AG09319 (cell line): Measurements from ENCODE around the gene LARP1.
"Not testable (repeated sequence)": the region's sequence is repeated elsewhere in the genome, so short reads cannot be mapped to it uniquely, and the experiment has no call there.

ENCODE experiments used
- DNase-seq: peaks from one replicate; pipeline ENCODE4 v3.0.0-alpha.2; 2010; ENCODE audit warnings: low read depth; ENCODE audit errors: extremely low read depth
- CTCF ChIP-seq: IDR thresholded peaks from 2 replicates; pipeline ENCODE4 v1.5.1; 2011; ENCODE audit warnings: low read depth, mild to moderate bottlenecking, inconsistent platforms, low read length, moderate library complexity

LARP1 gene

GRCh38 chr5:154831451-154831850 is 76.3 kb downstream of the LARP1 start:
- DNase-seq = no peak

GRCh38 chr5:154832804-154833203 is 77.6 kb downstream of the LARP1 start:
- not testable (repeated sequence) for DNase-seq

More at GRCh38 chr5:154831451-154831850, 76.3 kb downstream of the LARP1 start:
- TF ChIP-seq CTCF = no peak

- DNase-seq = no peak
- TF ChIP-seq CTCF = no peak
Measured at GRCh38 chr5:154834053-154834452, 78.9 kb downstream of the LARP1 start.

DNA sequence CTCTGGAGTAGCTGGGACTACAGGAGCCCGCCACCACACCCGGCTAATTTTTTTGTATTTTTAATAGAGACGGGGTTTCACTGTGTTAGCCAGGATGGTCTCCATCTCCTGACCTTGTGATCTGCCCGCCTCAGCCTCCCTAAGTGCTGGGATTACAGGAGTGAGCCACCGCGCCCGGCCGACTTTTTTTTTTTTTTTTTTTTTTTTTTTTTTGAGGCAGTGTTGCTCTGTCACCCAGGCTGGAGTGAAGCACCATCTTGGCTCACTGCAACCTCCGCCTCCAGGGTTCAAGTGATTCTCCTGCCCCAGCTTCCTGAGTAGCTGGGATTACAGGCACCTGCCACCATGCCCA is 80.5 kb downstream of the LARP1 start:
- not testable (repeated sequence) for DNase-seq

- no peak for TF ChIP-seq CTCF
- DNase-seq = no peak
Measured at GRCh38 chr5:154836225-154836624, 81.0 kb downstream of the LARP1 start.

DNA sequence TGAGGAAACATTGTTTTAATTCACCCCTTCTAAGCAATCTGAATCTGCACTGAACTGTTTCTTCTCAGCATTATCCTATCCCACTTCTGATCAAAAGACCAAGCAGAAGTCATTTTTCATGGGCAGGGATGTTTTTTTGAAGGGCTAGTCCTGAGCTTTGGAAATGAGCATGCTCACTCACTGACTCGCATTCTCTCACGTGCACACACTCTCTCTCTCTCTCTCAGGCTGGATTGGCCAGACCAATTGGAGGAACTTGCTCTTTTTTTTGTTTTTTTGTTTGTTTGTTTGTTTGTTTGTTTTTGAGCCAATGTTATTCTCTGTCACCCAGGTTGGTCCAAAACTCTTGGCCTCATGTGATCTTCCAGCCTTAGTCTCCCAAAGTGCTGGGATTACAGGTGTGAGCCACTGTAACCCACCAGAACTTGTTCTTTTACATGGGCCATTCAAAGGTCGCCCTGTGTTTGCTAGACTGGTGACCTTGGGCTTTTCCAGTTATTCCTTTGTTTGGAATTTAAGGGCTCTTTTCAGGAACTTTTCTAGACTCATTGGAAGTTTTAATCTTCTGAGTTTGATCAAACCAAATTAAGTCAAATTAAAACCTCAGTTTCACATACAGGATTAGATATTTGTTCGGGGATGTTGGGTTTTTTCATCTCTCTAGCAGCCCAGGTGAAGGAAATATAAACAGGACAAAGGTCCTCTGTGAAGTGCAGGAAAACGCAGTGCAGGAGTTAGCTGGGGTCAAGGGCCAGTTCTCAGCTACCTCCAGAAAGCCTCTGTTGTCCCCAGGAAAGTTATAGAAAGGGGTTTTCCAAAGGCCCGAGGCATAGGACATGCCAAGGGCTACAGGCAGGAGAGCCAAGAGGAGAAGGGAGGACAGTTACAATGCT is 82.1 kb downstream of the LARP1 start:
- no peak for TF ChIP-seq CTCF
- no peak for DNase-seq

DNA sequence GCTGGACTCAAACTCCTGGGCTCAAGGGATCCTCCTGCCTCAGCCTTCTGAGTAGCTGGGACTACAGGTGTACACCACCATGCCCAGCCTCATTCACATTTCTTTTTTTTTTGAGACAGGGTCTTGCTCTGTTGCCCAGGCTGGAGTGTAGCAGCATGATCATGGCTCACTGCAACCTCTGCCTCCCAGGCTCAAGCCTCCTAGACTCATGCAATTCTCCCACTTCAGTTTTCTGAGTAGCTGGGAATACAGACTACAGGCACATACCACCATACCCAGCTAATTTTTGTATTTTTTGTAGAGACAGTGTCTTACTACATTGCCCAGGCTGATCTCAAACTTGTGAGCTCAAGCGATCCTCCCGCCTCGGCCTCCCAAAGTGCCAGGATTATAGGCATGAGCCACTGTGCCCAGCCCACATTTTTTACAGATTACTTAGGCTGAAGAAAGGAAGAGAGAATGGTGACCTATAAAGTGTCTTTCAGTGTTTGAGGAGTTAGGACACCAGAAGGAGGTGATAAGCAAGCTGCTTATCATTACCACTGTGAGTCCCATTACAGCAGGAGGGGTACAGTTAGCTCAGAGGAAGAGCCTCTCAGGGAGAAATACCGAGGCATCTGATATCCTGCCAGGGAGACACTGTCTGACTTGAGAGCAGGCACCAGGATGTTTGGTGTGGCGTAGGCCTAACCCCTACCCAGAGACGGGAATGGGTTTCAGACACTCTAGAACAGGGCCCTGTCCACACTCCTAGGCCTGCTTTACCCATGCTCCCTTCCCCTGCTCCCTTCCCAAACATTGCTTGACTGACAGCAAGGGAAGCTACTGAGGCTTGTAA is 85.5 kb downstream of the LARP1 start:
- DNase-seq = no peak
- no peak for TF ChIP-seq CTCF

- DNase-seq = no peak
- no peak for TF ChIP-seq CTCF
Measured at GRCh38 chr5:154841273-154841661, 86.1 kb downstream of the LARP1 start.
